ENCODE results near the gene GNG12.

Gene GNG12

DNA sequence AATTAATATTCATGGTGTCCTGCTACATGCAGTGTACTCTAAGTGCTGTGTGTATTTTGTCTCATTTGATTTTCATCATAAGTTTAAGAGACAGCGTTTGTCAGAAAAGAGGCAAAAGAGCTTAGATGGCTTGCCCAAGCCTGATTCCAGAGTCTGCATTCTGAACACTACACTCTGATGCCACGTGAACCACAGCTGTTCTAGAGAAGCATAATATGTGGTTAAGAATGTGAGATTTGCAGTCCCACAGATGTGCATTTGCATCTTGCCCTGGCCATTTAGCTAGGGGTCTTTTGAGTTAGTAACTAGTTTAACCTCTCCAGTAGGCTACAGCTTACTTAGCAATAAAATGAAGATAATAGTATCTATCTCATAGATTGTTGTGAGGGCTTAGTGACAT lies 157.5 kb downstream of the GNG12 start:
- no peak for TF ChIP-seq GATA2 (IDR thresholded peaks at IDR 0.05; ENCODE audit: low read depth, low read length)

DNA sequence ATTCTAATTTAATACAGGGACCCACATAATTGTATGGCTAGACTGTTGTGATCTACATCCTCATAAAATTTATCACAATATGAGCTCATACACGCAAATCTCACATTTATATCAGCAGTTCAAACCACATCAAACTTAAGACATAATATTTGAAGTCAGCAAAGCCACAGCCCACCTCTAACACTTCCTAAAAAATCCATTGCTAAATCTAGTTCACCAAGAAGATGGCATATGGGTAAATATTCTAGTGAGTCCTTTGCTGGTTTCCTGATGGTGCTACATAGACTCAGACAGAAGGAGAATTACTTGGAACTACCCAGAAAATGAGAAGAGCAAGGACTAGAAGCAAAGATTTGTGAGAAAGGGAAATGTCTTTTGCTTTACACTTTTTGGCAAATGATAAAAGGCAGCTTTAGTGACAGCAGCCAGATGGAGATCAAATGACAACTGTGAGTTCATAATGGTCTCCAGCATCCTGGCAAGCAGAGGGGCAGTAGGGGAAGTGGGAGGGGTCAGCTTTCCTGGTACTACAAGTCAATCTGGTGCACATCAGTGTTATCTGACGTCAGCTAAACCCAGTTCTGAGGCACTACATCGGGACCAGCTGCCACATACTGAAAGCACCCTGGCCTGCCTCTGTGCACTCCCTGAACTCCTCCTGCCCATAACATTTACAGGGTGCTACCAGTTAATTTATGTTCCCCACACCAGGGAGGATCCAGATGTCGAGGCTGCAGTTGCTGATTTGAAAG lies 158.8 kb downstream of the GNG12 start:
- TF ChIP-seq GATA3 (IDR thresholded peaks at IDR 0.05; ENCODE audit: low read depth, low read length) (peak; percentile 14; the same call in 1 of the 2 replicates), GATA2 (IDR thresholded peaks at IDR 0.05; ENCODE audit: low read depth, low read length) (peak; percentile 46; the same call in 1 of the 2 replicates)

DNA sequence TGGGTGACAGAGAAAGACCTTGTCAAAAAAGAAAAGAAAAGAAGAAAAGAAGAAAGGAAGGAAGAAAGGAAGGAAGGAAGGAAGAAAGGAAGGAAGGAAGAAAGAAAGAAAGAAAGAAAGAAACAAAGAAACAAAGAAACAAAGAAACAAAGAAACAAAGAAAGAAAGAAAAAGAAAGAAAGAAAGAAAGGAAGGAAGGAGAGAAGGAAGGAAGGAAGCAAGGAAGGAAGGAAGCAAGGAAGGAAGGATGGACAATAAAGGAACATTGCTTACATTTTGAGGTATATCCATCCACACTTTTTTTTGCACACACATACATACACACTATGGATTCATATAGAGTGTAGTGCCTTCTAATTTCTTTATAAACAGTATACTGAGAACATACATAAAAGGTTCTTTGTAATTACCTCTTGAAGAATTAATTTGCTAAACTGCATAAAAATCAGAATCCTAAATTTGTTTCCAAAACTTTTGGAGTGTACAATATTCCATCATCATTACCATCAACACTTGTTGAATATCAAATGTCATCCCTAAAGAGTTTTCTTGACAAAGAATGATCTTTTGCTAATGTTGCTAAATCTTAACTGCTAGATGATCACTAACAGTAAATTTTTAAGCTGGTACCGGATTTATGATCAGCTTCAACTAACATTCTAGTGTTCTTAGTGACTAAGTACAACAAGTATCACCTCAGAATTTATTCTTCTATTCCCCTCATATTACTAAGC lies 159.6 kb downstream of the GNG12 start:
- TF ChIP-seq GATA2 (IDR thresholded peaks at IDR 0.05; ENCODE audit: low read depth, low read length) (no peak), GATA3 (IDR thresholded peaks at IDR 0.05; ENCODE audit: low read depth, low read length) (no peak)

DNA sequence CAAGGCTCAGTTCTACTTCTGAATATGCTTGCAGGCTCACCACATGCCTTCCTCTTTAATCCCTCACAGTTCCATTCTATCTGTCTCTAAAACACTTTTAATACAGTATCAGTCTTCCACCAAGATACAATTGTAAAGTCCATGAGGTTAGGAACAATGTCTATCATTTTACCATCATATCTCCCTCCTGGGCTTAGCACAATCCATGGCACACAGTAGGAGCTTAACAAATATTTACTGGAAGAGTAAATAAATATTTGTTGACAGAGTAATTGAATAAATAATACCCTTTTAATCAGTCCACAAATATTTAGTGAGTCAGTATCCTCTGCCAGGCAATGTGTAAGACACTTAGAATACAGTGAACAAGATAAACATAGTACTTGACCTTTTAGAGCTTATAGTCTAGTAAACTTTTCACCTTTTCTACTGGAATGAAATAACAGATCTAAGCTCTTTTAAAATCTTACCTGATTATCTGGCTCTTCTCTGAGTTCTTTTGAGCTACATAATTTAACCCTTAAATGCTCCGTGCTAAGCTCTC lies 160.9 kb downstream of the GNG12 start:
- TF ChIP-seq GATA2 (IDR thresholded peaks at IDR 0.05; ENCODE audit: low read depth, low read length) (no peak), GATA3 (IDR thresholded peaks at IDR 0.05; ENCODE audit: low read depth, low read length) (no peak)

DNA sequence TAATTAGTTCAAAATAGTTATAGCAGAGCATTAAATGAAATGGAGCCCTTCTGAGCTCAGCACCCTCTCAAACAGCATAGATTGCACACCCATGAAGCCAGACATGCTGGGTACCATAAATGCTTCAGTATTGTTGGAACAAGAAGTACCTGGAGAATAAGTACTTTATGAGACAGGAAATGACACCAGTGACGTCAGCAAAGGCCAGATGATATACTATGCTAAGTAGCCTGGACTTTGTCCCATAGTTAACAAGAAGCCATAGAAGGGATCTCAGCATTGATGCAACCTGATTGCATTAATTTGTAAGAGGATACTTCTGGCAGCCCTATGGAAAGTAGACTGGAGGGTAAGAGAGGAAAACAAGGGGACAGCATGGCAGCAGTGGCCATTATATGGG lies 164.6 kb downstream of the GNG12 start:
- TF ChIP-seq GATA2 (IDR thresholded peaks at IDR 0.05; ENCODE audit: low read depth, low read length) (no peak), GATA3 (IDR thresholded peaks at IDR 0.05; ENCODE audit: low read depth, low read length) (no peak)

DNA sequence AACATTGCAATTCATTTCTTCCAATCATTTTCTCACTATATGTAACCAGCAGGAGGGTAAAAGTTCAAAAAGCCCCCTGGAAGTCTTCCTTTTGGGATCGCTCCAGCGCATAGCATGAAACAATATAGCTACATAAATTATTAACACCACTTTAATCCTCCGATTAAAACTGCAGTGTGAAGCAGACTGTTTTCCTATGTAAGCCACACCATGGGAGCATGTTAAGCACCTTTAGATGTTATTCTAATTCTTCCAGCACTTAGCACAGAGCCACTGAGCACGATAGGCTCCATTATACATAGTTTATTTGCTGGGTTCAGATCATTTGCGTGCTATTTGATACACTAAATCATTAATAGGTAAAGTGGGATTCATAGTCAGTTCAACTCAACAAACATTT lies 166.6 kb downstream of the GNG12 start:
- no peak for TF ChIP-seq GATA3 (IDR thresholded peaks at IDR 0.05; ENCODE audit: low read depth, low read length)
- TF ChIP-seq GATA2 (IDR thresholded peaks at IDR 0.05; ENCODE audit: low read depth, low read length) = no peak

DNA sequence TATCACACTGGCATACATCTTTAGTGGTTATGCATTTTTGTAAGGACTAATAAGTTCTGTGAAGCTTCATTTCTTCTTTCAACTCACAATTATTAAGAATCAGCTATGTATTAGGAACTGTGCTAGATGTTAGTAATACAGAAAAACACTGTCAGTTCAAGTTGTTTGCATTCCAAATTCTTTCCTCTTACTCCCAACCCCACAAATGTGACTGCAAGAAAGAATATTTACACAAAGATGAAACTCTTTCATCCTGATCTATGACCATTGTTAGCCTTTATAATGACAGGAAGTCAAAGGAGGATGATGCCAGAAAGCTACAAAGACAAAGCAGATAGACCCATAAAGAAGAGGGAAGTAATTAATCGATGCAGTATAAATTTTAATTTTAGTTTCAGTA lies 169.2 kb downstream of the GNG12 start:
- no peak for TF ChIP-seq GATA2 (IDR thresholded peaks at IDR 0.05; ENCODE audit: low read depth, low read length)
- TF ChIP-seq GATA3 (IDR thresholded peaks at IDR 0.05; ENCODE audit: low read depth, low read length) = no peak

DNA sequence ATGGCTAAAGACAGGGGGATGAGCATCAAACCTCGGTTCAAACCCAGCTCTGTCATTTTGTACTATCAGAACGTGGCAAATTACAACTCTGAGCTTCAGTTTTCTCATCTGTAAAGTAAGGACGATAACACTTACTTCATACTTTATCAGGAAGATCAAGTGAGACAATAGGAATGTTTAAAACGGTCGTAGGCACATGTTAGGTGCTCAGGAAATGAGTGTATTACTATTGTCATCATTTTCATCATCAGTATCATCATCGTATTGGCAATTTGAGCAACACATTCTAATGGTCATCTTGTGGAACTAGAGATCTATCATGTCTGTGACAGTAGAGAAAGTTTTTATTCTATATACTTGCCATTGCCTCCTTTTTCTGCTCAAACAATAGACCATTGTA lies 170.4 kb downstream of the GNG12 start:
- TF ChIP-seq GATA2 (IDR thresholded peaks at IDR 0.05; ENCODE audit: low read depth, low read length) (no peak), GATA3 (IDR thresholded peaks at IDR 0.05; ENCODE audit: low read depth, low read length) (no peak)

DNA sequence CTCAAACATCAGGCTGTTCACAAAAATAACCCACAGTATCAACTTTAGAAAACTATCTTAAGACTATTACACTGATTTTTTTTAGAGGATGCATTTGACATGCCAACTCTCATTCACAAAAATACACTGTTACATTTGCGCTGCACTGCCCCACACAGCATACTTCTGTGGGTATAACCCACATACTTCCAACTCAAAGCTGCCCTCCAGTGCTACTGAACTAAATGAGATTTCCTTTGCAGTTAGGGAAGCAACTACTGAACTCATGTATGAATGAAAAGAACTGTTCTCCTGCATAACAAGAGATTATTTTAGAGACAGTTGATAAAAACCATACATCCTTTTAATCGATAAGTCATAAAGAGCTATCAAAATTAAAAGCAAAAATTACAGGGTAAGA lies 174.0 kb downstream of the GNG12 start:
- no peak for TF ChIP-seq GATA3 (IDR thresholded peaks at IDR 0.05; ENCODE audit: low read depth, low read length)
- TF ChIP-seq GATA2 (IDR thresholded peaks at IDR 0.05; ENCODE audit: low read depth, low read length) = no peak

DNA sequence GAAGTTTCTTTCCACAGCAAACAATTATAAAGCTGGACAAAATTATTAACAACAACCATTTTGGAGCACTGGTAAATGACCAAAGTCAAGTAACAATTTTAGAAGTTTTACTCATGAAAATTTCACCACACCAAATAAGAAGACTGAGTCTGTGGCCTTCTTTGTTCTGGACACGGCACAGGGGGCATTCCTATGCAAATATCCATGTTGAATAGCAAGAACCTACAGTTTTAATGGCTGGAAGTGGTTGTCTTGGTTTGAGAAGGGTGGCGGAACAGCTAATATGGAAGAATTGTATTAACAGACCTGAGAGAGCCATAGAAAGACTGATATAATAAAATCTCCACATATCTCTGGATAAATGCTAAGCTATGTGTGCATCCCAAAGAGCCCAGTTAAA lies 177.7 kb downstream of the GNG12 start:
- TF ChIP-seq GATA3 (IDR thresholded peaks at IDR 0.05; ENCODE audit: low read depth, low read length) (no peak), GATA2 (IDR thresholded peaks at IDR 0.05; ENCODE audit: low read depth, low read length) (no peak)

DNA sequence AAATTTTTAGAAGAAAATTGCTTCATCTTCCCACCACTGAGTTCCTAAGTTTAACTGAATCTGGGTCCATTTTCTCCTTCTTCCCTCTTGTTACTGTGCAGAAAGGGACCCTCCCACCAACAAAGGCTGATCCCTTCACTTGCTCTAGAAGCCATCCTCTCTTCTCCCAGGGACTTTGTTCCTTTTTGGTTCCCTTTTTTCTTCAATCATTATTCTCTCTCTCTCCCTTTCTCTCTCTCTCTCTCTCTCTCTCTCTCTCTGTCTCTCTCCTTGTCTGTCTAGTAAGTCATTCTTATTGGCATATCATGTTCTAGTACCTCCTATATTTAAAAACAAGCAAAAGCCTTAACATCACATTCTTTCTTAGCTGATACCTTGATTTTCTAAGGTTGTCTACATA lies 180.0 kb downstream of the GNG12 start:
- no peak for TF ChIP-seq GATA3 (IDR thresholded peaks at IDR 0.05; ENCODE audit: low read depth, low read length)
- no peak for TF ChIP-seq GATA2 (IDR thresholded peaks at IDR 0.05; ENCODE audit: low read depth, low read length)

DNA sequence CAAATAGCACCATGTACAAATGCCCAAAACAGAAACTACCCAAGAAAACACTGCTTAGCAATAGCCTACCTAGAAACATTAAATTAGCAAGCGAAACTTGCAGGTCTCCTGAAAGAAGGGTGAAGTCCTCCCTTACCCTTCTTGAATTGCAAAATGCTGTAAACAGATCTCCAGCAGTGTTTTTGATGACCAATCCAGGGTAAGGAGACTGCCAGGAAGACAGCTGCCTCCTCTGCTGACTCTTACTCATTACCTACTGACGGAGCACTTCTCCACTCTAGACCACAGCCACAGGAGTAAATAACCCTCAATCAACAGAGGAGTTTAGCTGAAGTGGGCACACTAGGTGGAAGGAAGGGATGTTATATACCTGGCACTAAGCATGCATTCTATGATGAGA lies 180.5 kb downstream of the GNG12 start:
- TF ChIP-seq GATA3 (IDR thresholded peaks at IDR 0.05; ENCODE audit: low read depth, low read length) = no peak
- TF ChIP-seq GATA2 (IDR thresholded peaks at IDR 0.05; ENCODE audit: low read depth, low read length) = no peak

Measured in SH-SY5Y (cell line).